Epidermal melanocyte (primary cell): ENCODE measurements around the gene HES2.
"Not testable (repeated sequence)": the region's sequence is repeated elsewhere in the genome, so short reads cannot be mapped to it uniquely, and the experiment has no call there.

Experiments used
- DNase-seq: peaks from one replicate; pipeline ENCODE4 v3.0.0; 2011; ENCODE audit warnings: low spot score; ENCODE audit not compliant: insufficient read length

The HES2 gene

DNA sequence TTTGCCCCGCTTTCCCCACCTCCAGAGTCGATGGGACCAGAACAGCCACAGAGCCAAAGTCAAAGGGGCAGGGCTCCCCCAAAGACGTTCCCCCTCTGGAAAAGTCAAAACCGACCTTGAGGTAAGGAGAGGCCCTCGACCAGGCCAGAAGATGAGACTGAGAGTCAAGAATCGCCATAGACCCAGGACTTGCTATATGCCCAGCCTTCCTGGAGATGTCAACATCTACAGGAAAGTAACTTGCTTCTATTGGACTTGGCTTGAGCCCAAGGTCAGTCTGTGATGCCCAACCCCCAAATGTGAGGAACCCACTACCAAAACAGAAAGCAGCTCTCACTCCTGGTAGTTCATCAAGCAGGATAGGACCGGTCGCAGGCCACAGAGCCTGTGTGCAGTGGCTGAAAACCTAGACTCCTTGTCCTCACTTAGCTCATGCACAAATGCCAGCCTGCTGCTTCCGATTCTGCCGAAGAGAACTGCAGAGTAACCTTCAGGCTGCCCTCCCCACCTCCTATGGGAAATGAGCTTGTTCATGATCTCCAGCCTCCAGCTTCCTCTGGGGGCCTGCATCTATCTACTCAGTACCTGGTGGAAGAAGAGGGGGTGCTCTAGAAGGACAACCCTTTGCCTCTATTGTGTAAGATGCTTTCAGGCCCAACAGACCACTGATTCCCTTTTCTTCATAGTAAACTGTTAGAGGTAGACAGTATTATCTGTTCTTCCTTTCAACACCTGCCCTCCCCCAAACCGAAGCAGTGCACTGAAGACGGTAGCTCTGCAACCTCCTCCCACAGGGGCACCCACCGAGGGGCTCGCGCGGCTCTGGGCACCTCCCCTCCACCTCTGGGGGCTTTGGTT, 27.5 kb downstream of the HES2 start:
- DNase-seq: no peak

DNA sequence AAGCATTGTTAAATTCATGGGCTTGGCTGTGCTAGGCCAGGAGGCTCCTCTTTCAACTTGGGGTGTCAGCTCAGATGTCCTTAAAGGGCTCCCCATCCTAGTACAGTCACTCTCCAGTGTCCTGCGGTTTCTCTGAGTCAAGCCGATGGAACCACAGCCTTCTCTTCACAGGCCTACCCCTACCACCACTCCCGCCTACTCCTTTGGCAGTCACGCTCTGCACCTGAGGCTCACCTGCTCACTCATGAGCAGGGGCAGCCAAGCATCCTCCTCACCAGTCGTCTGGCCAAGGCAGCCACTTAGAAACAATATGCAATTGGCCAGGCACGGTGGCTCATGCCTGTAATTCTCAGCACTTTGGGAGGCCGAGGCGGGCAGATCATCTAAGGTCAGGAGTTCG, 29.7 kb downstream of the HES2 start:
- no peak for DNase-seq

DNA sequence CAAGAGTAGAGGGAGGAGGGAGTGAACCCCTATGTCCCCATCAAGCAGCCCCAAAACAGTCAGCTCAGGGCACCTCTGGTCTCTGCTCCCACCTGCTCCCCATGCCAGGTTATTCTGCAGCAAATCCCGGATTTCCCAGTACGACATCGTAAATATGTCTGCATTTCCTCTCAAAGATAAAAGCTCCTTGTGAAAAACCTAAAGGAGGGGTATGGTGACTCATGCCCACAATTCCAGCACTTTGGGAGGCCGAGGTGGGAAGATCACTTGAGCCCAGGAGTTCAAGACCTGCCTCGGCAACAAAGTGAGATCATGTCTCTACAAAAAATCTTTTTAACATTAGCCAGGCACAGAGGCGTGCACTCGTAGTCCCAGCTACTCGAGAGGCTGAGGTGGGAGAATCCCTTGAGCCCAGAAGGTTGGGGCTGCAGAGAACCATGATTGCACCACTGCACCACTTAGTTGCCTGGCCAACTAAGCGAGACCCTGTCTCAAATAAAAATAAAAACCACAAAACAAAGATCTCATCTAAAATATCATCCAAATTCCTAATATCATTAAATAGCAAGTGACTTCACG, 33.3 kb downstream of the HES2 start:
- no peak for DNase-seq

DNA sequence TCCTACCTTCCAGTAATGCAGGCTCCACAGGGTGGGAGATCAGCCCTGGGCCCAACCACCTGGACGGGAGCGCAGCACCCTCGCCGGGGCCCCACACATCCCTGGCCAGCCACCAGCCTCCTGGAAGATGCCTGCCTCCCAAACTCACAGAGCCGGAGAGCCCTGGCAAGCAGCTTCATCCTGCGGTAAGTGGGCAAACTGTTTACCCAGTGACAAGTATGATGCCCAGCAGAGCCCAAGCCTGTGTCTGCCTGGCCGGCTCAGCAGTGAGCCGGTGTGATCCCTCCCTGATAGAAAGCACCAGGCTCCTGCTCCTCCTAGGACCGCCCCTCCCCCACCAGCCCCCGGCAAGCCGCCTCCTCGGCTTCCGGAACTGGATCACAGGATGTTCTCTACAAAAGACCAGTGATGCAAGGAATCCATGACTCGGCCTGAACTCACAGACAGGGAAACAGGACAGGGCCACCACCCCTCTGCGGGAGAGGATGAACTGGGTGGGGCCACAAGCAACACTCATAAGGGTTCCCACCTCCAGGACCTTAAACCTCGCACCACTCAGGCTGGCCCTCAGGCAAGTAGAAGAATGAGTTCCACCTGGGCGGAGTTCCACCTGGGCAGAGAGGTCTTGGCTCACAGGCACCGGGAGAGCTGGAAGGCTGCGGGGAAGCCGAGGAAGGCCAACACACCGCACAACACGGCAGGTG, 34.1 kb downstream of the HES2 start:
- DNase-seq: peak; percentile 78

GRCh38 chr1:6384962-6385361, 34.8 kb downstream of the HES2 start:
- DNase-seq: peak; percentile 88

GRCh38 chr1:6384135-6384534, 35.6 kb downstream of the HES2 start:
- DNase-seq: no peak

GRCh38 chr1:6380037-6380436, 39.7 kb downstream of the HES2 start:
- DNase-seq: no peak

- no peak for DNase-seq
Observed at GRCh38 chr1:6378096-6378746, 41.5 kb downstream of the HES2 start.

DNA sequence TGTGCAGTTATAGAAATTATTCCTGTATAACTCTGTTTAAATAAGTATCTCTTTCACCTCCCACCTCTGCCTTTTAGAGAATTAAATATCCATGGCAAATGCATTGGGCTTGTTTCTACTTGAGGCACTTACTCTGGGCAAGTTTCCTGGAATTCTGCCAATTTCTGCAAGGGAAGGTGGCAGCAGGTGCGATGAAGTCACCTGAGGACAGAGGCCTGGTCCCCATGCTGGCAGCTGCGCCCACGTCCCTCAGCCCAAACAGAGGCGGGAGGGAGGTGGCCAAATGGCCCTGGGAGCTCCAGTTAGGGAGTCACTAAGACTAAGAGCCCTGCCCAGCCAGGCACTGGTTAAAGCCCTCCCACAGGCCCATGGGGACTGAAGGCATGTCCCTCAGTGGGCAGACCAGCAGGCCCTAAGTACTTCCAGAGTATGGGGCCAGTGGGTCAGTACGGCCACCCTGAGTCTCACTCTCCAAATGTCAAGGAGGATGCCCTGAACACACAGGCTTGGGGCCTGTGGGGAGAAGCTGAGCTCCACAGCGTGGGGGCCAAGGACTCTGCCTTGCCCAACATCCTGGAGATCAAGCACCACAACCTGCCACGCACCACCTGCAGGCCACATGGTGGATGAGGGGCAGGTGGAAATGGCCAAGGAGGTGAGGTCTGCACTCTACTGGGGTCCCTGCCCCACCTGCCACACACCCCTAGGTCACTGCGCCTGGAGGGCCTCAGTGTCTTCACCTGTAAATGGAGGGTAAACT, 45.6 kb downstream of the HES2 start:
- DNase-seq: no peak

DNA sequence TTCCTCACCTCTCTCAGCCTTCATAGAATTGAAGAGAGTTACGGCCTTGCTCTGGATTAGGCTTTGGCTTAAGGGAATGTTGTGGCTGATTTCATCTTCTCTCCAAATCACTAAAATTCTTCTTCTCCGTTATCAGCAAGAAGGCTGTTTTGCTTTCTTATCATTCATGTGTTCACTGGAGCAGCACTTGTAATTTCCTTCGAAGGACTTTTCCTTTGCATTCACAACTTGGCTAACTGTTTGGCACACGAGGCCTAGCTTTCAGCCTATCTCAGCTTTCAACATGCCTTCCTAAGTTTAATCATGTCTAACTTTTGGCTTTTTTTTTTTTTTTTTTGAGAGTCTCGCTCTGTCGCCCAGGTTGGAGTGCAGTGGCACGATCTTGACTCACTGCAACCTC, 47.5 kb downstream of the HES2 start:
- not testable (repeated sequence) for DNase-seq

GRCh38 chr1:6370006-6370405, 49.7 kb downstream of the HES2 start:
- no peak for DNase-seq

GRCh38 chr1:6367381-6368012, 52.2 kb downstream of the HES2 start:
- no peak for DNase-seq

- no peak for DNase-seq
Observed at GRCh38 chr1:6365047-6365446, 54.7 kb downstream of the HES2 start.

- not testable (repeated sequence) for DNase-seq
Observed at GRCh38 chr1:6363085-6363884, 56.4 kb downstream of the HES2 start.
